ENCODE measurements around the gene CDH13.

GRCh38 chr16:83720213-83720612, 1093.4 kb downstream of the CDH13 start:
- TF ChIP-seq POLR2AphosphoS5 (IDR thresholded peaks at IDR 0.05; ENCODE audit: borderline replicate concordance, low read depth, low read length) = no peak
- no peak for TF ChIP-seq EZH2 (IDR thresholded peaks at IDR 0.05)

Measured in SK-N-MC (cell line).